Gastroesophageal sphincter (tissue), 4 donors: ENCODE results near the gene TACR2. TPM values are rescaled to one million over a fixed set of nuclear protein-coding genes. Genes with fewer than 3 reads are reported as not detected.
"Not testable (repeated sequence)": the region's sequence is repeated elsewhere in the genome, so short reads cannot be mapped to it uniquely, and the experiment has no call there.

Source experiments
- ATAC-seq: fragments of 150-250 bp; one replicate; pipeline ENCODE4 v1.9.1; 2016; ENCODE audit warnings: mild to moderate bottlenecking, moderate library complexity
- H3K27ac ChIP-seq, 4 donors: fragments of 200-600 bp; sonication (generic) in 3 of 4; 1 replicate in 3 of 4; 2 replicates in 1 of 4; pipeline ENCODE4 v1.5.1; 2016 to 2019
- H3K27me3 ChIP-seq: fragments of 200-600 bp; sonication (generic); one replicate; pipeline ENCODE4 v1.5.1; 2019
- H3K36me3 ChIP-seq, 2 donors: fragments of 200-600 bp; sonication (generic); one replicate each; pipeline ENCODE4 v1.5.1; 2019; ENCODE audit warnings: control low read depth in 1 of 2
- H3K4me1 ChIP-seq, 3 donors: fragments of 200-600 bp; sonication (generic); 1 replicate in 2 of 3; 2 replicates in 1 of 3; pipeline ENCODE4 v1.5.1; 2016 to 2019; ENCODE audit warnings: control low read depth in 2 of 3
- H3K4me3 ChIP-seq, 2 donors: fragments of 200-600 bp; sonication (generic); one replicate each; pipeline ENCODE4 v1.5.1; 2019; ENCODE audit warnings: mild to moderate bottlenecking in 1 of 2, moderate library complexity in 1 of 2
- H3K9me3 ChIP-seq, 3 donors: fragments of 200-600 bp; sonication (generic); one replicate each; pipeline ENCODE4 v1.5.1; 2017 to 2019; ENCODE audit warnings: control low read depth in 2 of 3
- CTCF ChIP-seq, 4 experiments: fragments of 200-600 bp in 2 of 4; fragments of 450-650 bp in 2 of 4; sonication (generic) in 1 of 4; IDR thresholded peaks; one replicate each; pipeline ENCODE4 v1.5.1; 2017 to 2019; ENCODE audit warnings: antibody characterized with exemption in 4 of 4, mild to moderate bottlenecking in 2 of 4, moderate library complexity in 2 of 4
- EP300 ChIP-seq: sonication (generic); formaldehyde crosslinking; IDR thresholded peaks from one replicate; pipeline ENCODE4 v1.6.1; 2017; ENCODE audit warnings: antibody characterized with exemption, mild to moderate bottlenecking
- POLR2A ChIP-seq, 2 donors: fragments of 450-650 bp; IDR thresholded peaks; one replicate each; pipeline ENCODE4 v1.6.1; 2017; ENCODE audit warnings: antibody characterized with exemption in 2 of 2, mild to moderate bottlenecking in 2 of 2, moderate library complexity in 1 of 2
- POLR2AphosphoS5 ChIP-seq: sonication (generic); formaldehyde crosslinking; IDR thresholded peaks from one replicate; pipeline ENCODE4 v1.6.1; 2017; ENCODE audit warnings: antibody characterized with exemption
- WGBS, 2 donors: methylation state at CpG; one replicate each; pipeline ENCODE4 v1.1.5; 2018; ENCODE audit warnings: low coverage in 1 of 2; 5-methylcytosine and 5-hydroxymethylcytosine counted together
- total RNA-seq, 4 donors: library from RNA; depleted of rRNA; stranded (reverse); fragments of >200 nt; gene quantifications; one replicate each; pipeline ENCODE4 v1.1.0, GENCODE V29; 2016

TACR2 gene
- total RNA-seq, 4 donors from 2014 or later, result 37.1 to 176 (median 122) TPM

GRCh38 chr10:69451209-69451783, 34.6 kb upstream of the TACR2 start, which contains the start of gene TSPAN15:
Gene TSPAN15 (plus strand): TSS chr10:69451465. CDS start chr10:69451595, 130 bp downstream.
- TF ChIP-seq EP300, result no peak
- TF ChIP-seq CTCF (IDR thresholded peaks at IDR 0.05), result peak in 2 of 4 experiments; percentile 8 to 23
- peak; percentile 64 to 80 for TF ChIP-seq POLR2A (IDR thresholded peaks at IDR 0.05)
- peak; percentile 84 for TF ChIP-seq POLR2AphosphoS5
- peak; percentile 93 for ATAC-seq
- Histone ChIP-seq H3K36me3 (peaks cover 0 to 1% of the 10 kb centered on the region in 2 donors), H3K9me3 (no peaks in the 10 kb centered on the region), H3K4me3 (peak within 1 kb of the TSS; percentile 63 to 81), H3K27ac (peak within 1 kb of the TSS; percentile 73 to 90 (median 88)), H3K4me1 (peaks cover 0 to 89% (median 4%) of the 10 kb centered on the region in 3 donors), H3K27me3 (no peaks in the 10 kb centered on the region)
- 0 to 7% methylated on average over 3 to 5 of the region's 45 CpGs for WGBS, 2 donors

GRCh38 chr10:69450395-69450794, 33.7 kb upstream of the TACR2 start:
- 84 to 86% methylated on average over 4 to 14 of the region's 16 CpGs for WGBS, 2 donors
- H3K36me3 ChIP-seq, H3K9me3 ChIP-seq, H3K4me3 ChIP-seq, H3K27me3 ChIP-seq, ATAC-seq: not testable (repeated sequence)
- Histone ChIP-seq H3K4me1 (peaks cover 0 to 88% (median 4%) of the 10 kb centered on the region in 3 donors), H3K27ac (peak overlapping the region in 3 of 4 donors; percentile 87 to 90 (median 89))

GRCh38 chr10:69449841-69450240, 33.1 kb upstream of the TACR2 start:
- Histone ChIP-seq H3K4me3 (no peak overlapping the region), H3K4me1 (peaks cover 0 to 82% (median 4%) of the 10 kb centered on the region in 3 donors), H3K27me3 (no peaks in the 10 kb centered on the region), H3K36me3 (no peaks in the 10 kb centered on the region), H3K9me3 (no peaks in the 10 kb centered on the region), H3K27ac (peak overlapping the region in 3 of 4 donors; percentile 87 to 90 (median 89))
- 0% methylated on average over 1 of the region's 1 CpG; no CpG with 5 or more reads in 1 of the 2 donors for WGBS, 2 donors
- TF ChIP-seq POLR2AphosphoS5 (no peak), EP300 (no peak), POLR2A (IDR thresholded peaks at IDR 0.05) (no peak), CTCF (IDR thresholded peaks at IDR 0.05) (peak in 3 of 4 experiments; percentile 65 to 75 (median 74))
- peak; percentile 39 for ATAC-seq

GRCh38 chr10:69446650-69447151, 30.0 kb upstream of the TACR2 start:
- Histone ChIP-seq H3K4me3 (no peak overlapping the region), H3K9me3 (no peaks in the 10 kb centered on the region), H3K27me3 (no peaks in the 10 kb centered on the region), H3K27ac (peak overlapping the region in 3 of 4 donors; percentile 27 to 90 (median 46)), H3K36me3 (no peaks in the 10 kb centered on the region), H3K4me1 (peaks cover 0 to 51% (median 4%) of the 10 kb centered on the region in 3 donors)
- 25 to 59% methylated on average over 3 of the region's 3 CpGs for WGBS, 2 donors
- no peak for ATAC-seq
- TF ChIP-seq POLR2AphosphoS5 (no peak), EP300 (no peak), POLR2A (IDR thresholded peaks at IDR 0.05) (no peak), CTCF (IDR thresholded peaks at IDR 0.05) (no peak)

- no peak for ATAC-seq
- Histone ChIP-seq H3K4me1 (peaks cover 0 to 46% (median 4%) of the 10 kb centered on the region in 3 donors), H3K27ac (peak overlapping the region in 3 of 4 donors; percentile 27 to 90 (median 46)), H3K9me3 (no peaks in the 10 kb centered on the region), H3K36me3 (no peaks in the 10 kb centered on the region), H3K4me3 (no peak overlapping the region), H3K27me3 (no peaks in the 10 kb centered on the region)
- TF ChIP-seq POLR2A (IDR thresholded peaks at IDR 0.05) (no peak), POLR2AphosphoS5 (no peak), EP300 (no peak), CTCF (IDR thresholded peaks at IDR 0.05) (no peak)
Observed at GRCh38 chr10:69446229-69446628, 29.5 kb upstream of the TACR2 start.
